HG02623 (cell line): ENCODE measurements around the gene LRP3.
A peak's percentile ranks its signal among the peaks of the same experiment; 100 is the strongest.
"Not testable (repeated sequence)": the region's sequence is repeated elsewhere in the genome, so short reads cannot be mapped to it uniquely, and the experiment has no call there.

Source experiments
- ATAC-seq: cut with Tn5 transposase; IDR thresholded peaks from one replicate; pipeline ENCODE4 v1.9.1; 2021; ENCODE audit warnings: moderate library complexity; ENCODE audit not compliant: unreplicated experiment

Gene LRP3

DNA sequence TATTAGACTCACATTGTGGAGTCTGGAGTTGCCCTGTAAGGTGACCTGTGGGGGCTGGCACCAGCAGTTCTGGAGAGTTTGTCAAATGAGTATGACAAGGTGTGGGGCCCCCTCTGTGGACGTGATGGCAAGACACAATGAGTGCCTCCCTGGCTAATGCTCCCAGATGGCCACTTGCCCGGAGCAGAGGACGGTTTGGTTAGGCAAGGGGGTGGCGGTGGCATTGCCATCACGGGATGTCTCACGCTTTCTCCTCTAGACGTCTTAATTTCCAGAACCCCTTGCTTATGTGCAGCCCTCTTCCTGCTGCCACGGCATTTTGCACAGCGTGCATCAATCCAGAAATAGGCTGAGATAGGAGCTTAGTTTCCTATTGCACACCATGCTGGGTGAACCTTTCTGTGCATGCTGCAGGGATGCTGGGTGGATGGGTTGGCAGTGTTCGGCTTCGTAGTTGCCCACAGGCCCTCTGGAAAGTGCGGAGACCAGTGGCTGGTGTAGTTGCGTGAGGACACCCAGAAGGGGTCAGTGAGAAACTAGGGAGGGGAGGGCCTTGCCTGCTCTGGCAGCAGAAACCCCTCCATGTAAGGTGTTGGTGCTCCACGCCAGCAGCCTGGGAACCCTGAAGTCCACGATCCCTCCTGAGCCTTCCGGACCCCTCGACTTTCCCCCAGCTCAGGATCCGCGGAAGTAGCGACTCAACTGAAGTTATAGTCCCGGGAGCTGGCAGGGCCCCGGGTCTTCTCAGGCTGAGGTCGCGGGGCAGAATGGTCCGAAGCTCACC, 18.1 kb upstream of the LRP3 start:
- ATAC-seq = peak; percentile 0

DNA sequence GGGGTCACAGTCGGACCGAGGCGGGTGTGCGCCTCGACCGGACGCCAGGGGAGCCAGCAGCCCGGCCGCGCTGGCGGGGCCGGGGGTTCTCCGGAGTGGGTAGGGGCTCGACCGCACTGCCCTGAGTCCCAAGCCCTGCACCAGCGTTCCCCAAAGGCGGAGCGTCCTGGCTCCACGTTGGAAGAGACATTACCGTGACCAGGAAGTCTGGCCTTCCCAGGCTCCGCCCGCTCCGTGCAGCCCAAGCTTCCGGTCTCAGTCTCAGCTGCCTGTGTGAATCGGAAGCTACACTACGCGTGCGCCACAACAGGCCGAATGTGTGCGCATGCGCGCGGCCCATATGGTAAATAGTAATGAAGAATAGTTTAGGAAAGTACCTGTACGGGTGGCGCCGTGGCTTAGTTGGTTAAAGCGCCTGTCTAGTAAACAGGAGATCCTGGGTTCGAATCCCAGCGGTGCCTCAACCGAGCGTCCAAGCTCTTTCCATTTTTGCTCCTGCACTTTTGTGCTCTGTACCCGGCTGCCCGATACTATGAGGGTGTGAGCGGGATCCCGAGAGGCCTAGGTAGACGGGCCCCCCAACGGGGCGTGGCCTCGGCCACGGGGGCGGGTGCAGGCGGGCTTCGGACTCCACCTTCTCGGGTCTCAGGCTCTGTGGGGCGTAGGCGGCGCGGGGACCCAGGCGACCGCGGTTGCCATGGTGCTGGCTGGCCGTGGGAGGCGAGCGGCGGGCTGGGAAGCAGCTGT, 17.3 kb upstream of the LRP3 start:
- ATAC-seq = peak; percentile 81

DNA sequence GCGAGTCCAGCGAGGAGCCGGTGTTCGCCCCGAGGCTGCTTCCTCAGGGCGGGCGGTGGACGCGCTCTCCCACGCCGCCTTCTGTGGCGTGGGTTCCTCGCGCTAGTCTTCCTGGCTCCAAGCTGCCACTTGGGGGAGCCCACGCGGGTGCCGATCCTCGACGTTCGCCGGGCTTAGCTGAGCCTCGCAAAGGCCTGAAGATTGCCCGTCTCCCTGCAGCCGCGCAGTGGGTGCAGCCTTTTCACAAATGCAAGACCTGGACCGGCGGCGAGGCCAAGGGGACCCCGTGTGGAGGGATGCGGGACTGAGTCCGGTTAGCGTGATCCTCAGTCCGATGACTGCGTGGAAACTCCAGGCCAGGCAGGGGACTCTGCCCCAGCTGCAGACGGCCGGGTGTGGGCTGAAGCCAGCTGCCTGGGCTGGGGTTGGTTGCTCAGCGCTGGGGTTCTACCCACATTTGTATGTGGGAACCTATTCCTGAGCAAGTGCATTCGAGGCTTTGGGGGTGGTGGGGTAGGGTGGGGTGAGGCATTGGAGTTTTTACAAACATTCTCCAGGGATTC, 16.6 kb upstream of the LRP3 start:
- ATAC-seq = no peak

DNA sequence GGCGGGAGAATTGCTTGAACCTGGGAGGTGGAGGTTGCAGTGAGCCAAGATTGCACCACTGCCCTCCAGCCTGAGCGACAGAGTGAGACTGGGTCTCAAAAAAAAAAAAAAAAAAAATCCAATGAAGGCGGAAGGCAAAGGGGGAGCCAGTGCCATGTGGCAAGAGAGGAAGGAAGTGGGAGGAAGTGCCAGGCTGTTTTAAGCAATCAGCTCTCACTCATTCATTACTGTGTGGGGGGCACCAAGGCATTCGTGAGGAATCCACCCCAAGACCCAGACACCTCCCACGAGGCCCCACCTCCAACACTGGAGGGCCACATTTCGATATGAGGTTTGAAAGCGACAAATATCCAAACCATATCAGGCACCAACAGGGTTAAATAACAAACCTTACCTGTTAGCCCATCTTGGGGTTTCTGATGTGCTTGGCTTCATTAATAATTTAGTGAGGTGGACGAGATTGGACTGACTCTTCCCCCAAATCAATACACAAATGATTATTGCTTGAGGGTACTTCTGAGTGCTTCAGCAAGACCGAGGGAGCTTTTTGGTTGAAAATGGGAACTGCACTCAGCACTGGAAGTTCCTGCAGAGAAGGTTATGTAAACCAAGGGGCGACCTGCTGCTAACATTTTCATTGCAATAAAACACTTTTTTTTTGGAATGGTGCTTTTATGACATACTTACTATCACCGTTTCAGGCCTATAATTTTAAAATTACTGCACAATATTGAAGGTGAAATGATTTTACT, 7.5 kb upstream of the LRP3 start:
- no peak for ATAC-seq

DNA sequence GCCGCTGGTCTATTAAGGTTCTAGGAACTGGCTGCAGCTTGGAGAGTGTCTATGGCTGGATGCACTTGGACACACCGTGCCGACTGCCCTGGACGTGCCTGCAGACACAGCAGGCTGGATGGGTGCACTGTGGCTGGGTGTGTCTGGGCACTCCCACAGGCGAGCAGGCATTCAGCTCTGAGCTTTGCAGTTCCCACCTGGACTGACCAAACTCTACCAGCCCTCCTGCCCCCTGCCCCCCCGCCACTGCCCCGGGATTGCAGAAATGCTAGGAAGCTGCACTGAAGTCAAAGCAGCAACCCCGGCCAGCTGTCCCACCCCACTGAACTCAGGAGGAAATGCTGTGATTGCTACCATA, 7.0 kb upstream of the LRP3 start:
- ATAC-seq = no peak

DNA sequence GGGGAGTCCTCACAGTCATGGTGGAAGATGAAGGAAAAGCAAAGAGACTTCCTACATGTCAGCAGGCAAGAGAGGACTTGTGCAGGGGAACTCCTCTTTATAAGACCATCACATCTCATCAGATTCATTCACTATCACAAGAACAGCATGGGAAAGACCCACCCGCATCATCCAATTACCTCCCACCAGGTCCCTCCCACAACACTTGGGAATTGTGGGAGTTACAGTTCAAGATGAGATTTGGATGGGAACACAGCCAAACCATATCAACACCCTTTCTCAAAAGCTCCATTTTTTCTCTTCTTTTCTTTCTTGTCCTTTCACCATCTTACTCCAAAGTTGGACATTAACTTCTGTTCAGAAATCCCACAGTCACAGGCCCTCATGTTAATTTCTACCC, 4.7 kb upstream of the LRP3 start:
- no peak for ATAC-seq

DNA sequence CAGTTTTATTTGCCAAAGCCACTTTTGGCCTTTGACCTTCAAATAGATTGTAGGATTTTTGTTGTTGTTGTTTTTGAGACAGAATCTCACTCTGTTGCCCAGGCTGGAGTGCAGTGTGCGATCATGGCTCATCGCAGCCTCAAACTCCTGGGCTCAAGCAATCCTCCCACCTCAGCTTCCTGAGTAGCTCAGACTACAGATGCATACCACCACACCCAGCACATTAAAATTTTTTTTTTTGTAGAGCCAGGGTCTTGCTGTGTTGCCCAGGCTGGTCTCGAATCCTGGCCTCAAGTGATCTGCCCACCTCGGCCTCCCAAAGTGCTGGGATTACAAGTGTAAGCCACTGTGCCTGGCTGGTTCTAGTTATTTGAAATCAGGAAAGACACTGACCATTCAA, 3.0 kb upstream of the LRP3 start:
- ATAC-seq = not testable (repeated sequence)

DNA sequence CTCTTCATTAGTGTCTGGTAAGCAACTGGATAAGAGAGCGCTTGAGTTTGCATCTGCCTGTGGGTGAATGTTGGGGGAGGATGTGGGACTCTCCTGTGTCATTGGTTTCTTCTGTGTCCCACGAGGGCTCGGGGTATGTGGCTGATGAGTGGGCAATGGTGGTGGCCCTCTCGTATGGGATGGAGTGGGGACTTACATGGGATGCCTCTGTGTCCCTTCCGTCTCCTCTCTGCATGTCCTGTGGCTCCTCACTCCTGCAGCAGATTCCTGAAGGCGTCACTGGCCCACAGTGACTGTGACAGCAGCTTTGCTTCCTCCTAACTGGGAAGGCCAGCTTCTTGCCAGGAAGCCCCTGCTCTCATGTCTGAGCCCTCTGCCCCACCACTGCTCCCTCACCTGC, 2.6 kb upstream of the LRP3 start:
- no peak for ATAC-seq

DNA sequence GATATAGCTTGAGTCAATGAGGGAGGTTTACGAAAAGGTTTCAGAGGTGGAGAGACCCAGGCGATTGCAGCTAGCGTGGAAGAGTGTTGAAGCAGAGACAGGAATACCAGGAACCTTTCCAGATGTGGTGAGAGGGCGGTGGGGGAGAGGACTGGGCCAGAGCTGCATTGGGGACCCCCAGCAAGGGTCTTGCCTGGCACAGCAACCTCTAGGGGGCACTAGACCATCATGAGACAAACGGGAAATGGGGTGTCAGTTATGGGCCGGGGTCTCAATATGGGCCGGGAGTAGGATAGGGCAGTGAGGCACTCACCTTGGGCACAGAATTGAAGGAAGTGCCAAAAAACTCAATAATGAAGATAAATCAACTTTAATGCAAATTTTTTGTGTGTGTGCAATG, 2.1 kb upstream of the LRP3 start:
- ATAC-seq = no peak

DNA sequence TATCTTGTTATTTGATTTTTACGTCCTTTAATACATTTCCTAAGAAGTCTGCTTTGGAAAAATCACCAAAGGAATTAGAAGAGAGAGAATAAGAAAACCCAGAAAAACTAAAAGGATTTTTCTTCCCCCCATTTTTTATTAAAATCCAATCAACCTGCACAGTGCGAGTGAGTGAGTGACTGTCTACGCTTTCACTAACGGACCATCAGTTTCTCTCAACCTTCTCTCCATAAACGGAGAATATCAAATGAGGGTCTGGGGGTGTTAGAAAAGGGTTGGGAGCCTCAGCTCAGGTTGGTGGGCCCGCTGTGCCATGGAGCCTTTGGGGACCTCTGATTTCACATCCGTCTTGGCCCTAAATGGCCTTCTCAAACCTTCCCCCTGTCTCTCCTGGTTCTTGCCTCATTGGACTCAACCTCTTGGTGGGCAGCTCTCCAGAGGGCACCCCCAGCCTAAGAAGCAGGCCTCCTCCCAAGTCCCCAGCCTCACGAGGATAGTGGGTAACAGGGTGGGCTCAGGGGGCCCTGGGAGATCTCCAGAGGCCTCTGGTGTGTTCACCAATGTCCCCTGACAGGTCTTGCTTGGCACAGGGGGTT, 763 bp upstream of the LRP3 start:
- ATAC-seq = no peak

DNA sequence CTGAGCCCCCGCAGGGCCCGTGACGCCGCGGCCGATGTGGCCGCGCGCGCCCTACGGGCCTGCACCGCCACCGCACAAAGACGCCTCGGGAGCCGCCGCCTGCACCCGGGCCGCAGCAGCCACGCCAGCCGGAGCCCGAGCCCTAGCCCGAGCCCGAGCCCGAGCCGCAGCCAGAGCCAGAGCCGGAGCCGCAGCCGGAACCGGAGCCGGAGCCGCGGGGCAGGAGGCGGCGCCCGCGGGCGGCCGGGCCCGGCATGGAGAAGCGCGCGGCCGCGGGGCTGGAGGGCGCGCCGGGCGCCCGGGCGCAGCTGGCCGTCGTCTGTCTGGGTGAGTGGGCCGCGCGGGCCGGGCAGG, 379 bp downstream of the LRP3 start:
- no peak for ATAC-seq

DNA sequence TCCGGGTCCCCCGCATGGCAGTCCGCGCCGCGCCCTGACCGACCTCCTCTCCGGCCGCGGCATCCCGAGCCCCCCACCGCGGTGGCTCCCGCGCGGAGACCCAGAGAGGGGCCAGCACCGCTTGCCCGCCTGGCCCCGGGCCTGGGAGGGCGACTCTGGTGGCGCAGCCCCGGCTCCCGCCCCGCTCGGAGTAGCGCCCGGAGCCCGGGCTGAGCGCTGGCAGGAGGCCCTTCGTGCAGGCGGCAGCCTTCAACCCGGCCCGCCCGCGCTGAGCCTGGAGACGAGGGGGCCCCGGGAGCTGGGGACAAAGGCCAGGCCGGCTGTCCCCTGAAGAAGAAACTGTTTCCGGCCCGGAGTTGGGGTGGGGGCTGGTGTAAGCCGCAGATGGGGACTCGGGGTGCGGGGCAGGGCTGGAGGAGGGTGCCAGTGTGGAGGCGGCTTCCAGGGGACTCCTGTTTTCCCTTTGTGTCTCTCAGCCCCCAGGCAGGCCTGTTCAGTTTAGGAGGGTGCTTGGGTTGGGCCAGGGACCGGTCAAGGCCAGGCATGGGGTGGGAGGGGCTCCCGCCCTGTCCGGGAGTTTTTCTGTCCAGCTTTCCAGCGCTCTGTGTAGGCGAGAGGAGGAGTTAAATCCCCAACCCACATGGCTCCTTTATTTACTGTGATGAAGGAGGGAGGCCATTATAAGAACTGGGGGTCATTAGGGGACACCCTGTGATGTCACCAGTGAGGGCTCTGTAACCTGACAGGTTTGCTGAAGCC, 935 bp downstream of the LRP3 start:
- no peak for ATAC-seq

DNA sequence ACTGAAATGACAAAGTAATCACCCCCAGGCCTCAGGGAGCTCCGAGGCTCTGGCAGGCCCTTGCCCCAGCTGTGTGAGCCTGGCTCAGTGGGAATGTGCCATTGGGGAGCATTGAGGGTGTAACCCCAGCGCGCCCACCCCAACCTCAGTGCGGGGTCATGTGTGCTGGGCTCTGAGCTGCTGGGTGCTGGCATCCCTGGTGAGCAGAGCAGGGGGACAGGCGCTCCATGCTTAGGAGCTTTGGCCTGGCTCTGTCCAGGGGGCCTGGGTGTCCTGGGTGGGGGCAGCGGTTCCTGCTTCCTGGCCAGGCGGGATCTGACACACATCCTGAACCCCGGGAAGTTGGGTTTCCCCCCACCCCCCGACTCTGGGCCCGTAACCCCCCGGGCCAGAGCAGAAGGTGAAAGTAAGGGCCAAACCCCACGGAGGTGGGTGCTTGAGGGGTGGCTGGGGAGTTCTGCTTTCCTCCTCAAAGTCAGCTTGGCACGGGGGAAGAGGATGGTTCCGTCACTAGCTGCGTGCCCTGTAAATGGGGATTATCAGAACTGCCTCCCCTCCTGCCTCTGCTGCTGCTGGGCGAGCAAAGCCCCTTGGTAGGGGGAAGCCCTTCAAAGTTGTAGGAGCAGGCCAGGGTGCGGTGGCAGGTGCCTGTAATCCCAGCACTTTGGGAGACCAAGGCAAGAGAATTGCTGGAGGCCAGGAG, 1.7 kb downstream of the LRP3 start:
- no peak for ATAC-seq

DNA sequence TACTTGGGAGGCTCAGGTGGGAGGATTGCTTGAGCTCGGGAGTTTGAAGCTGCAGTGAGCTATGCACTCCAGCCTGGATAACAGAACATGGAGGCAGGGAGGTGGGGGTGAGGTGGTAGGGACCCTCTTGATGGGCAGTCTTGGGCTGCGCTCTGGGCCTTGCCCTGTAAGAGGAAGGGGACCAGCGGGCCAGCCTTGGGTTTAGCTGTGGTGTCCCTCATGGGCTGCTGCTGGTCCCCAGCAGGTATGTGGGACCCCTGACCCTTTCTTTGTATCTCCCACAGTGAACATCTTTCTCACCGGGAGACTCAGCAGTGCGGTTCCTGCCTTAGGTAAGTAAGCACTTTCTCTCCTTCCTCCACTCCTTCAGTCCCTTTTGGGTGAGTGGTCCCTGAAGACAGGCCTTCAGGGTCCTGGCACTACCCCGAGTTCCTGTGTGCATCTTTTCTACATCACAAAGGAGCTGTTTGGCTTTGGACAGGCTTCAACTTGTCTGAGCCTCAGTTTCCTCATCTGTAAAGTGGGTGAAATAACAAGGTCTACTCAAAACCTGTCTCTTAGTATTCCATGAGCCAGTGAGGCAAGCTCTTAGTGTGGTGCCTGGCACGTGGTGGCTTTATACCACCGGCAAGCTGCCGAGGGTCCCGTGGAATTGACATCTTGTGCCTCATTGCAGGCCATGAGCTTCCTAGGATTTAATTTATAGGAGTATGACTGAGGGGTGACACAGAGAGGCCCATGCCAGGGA, 2.5 kb downstream of the LRP3 start:
- ATAC-seq = no peak

DNA sequence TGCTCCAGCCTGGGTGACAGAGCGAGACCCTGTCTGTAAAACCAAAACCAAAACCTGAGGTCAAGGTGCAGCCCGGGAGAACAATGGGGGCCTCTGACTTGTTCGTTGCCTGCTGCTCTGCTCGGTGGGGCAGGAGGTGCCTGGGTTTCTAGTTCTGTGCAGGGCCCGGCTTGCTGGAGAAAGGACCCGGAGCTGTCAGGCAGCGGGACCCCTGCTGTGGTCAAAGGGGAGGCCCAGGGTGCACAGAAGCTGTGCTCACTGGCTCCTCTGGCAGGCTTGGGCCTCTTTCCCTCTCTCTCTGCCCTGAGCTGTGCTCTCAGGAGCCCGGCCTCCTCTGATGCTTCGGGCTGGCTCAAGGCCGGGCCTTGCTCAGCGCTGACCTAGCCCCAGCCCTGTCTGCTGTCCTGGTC, 3.5 kb downstream of the LRP3 start:
- no peak for ATAC-seq

DNA sequence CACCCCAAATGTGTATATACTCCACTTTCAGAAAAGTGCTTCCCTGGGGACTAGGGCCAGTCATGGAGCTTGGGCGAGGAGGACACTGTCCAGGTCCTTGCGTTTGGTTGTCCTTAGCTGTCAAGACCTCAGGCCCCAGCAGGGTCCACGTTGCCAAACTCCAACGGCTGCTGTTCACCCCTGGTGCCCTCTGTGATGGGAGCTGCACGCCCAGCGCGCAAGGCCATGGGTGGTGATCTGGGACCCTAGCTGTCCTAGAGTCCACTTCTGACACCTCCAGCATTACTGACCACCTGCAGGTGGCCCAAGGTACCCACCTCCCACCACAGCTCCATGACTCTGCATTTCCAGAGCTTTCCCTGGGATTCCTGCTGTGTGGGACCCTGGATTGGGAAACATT, 4.0 kb downstream of the LRP3 start:
- ATAC-seq = no peak

DNA sequence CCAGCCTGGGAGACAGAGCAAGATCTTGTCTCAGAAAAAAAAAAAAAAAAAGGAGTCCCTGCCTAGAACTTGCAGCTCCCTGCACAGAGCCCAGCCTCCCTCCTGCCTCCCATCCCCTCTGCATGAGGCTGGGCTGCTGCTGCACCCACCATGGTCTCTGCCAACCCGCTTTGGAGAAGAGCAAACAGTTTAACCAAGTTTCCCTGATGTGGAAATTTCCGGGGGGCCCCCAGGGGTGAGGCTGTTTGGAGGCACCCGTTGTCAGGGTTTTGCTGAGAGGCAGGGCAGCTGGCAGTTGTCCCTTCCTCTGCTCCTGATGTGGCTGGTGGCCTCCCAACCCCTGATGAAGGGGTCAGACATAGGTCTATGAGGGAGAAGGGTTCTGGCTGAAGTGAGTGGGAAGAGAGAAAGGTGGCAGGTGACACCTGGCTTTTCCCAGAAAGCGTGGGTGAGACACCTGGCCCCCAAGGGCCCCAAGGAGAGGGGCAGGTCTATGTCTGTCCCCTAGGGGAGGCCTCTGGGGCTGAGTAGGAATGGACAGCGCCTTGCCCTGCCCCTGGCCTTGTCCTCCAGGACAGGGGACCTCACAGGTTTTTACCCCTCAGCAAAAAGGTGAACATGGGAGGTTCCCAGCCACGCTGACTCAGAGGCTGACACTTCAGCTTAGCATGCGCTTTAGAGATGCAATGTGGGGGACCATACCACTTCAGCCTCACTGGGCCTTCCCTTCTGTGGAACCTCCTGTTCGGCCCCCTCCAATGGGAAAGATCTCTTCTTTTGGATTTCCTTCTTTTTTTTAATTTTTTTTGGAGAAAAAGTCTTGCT, 5.5 kb downstream of the LRP3 start:
- no peak for ATAC-seq

DNA sequence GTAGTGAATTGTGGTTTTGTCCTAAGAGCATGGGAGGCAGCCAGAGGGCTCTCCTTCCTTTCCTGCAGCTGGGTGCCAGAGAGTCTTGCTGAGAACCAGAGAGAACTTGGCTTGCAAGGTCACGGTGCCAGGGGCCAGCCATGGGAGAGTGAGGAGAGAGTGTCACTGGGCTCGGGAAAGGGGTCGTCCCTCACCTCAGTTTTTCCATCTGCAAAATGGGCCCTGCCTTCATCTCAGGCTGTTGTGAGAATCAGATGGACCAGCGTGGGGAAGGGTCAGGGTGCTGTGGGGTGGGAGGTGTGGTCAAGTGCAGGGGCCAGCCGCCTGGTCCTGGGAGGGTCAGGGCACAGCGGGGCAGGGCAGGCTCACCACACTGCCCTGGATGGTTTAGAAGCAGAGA, 7.3 kb downstream of the LRP3 start:
- no peak for ATAC-seq
